Heart left ventricle (tissue), 16 donors: Measurements from ENCODE around the gene CUX1. TPM values are rescaled to one million over a fixed set of nuclear protein-coding genes. Genes with fewer than 3 reads are reported as not detected.

Experiments used
- ATAC-seq, 4 donors: fragments of 200-7000 bp; cut with Tn5 transposase; one replicate each; pipeline ENCODE4 v1.9.1; 2020 to 2022; ENCODE audit warnings: moderate library complexity in 4 of 4, mild to moderate bottlenecking in 3 of 4, moderate number of reproducible peaks in 1 of 4
- DNase-seq, 5 donors: peaks; one replicate each; pipeline ENCODE4 v3.0.0-alpha.2; 2020
- H3K27ac ChIP-seq, 12 donors: fragments of 200-600 bp; sonication (generic) in 4 of 12; one replicate each; pipeline versions ENCODE4 v1.5.0 to v1.8.0; 2016 to 2022; ENCODE audit warnings: mild to moderate bottlenecking in 2 of 12
- H3K27me3 ChIP-seq, 9 donors: fragments of 200-600 bp; sonication (generic) in 2 of 9; one replicate each; pipeline versions ENCODE4 v1.5.1 to v1.8.0; 2016 to 2022; ENCODE audit warnings: mild to moderate bottlenecking in 3 of 9
- H3K36me3 ChIP-seq, 9 donors: fragments of 200-600 bp; sonication (generic) in 2 of 9; one replicate each; pipeline versions ENCODE4 v1.5.0 to v1.8.0; 2018 to 2022; ENCODE audit warnings: mild to moderate bottlenecking in 2 of 9
- H3K4me1 ChIP-seq, 12 donors: fragments of 200-600 bp; sonication (generic) in 4 of 12; one replicate each; pipeline versions ENCODE4 v1.5.0 to v1.8.0; 2016 to 2022; ENCODE audit warnings: mild to moderate bottlenecking in 3 of 12
- H3K4me3 ChIP-seq, 12 donors: fragments of 200-600 bp; sonication (generic) in 4 of 12; one replicate each; pipeline versions ENCODE4 v1.5.0 to v1.8.0; 2017 to 2022; ENCODE audit warnings: mild to moderate bottlenecking in 9 of 12, moderate library complexity in 4 of 12
- H3K9me3 ChIP-seq, 12 donors: fragments of 200-600 bp; sonication (generic) in 4 of 12; one replicate each; pipeline versions ENCODE4 v1.5.0 to v1.8.0; 2016 to 2022; ENCODE audit warnings: mild to moderate bottlenecking in 1 of 12
- CTCF ChIP-seq, 12 donors: fragments of 200-600 bp; sonication (generic) in 4 of 12; IDR thresholded peaks; one replicate each; pipeline versions ENCODE4 v1.5.0 to v1.8.0; 2018 to 2022; ENCODE audit warnings: antibody characterized with exemption in 12 of 12, mild to moderate bottlenecking in 5 of 12
- POLR2A ChIP-seq, 2 donors: fragments of 450-650 bp; IDR thresholded peaks; one replicate each; pipeline ENCODE4 v1.6.1; 2017; ENCODE audit warnings: antibody characterized with exemption in 2 of 2, mild to moderate bottlenecking in 2 of 2, moderate library complexity in 2 of 2
- WGBS, 4 donors: extraction: QIAGEN DNeasy Blood & Tissue Kit in 2 of 4; methylation state at CpG; one replicate each; pipeline versions ENCODE4 v1.1.5 to v1.1.7; 2013 to 2018; 5-methylcytosine and 5-hydroxymethylcytosine counted together
- intact Hi-C, 10 donors: fragments of 100-400 bp; cut with DNase I; formaldehyde crosslinking; loops; one replicate each; pipeline versions ENCODE4 v1.11.1 to v1.14.2; 2022
- polyA plus RNA-seq, 2 donors: library from polyadenylated mRNA; stranded (reverse); fragments of 200-250 nt; gene quantifications; one replicate each; pipeline ENCODE4 v1.2.3, GENCODE V29; 2013
- total RNA-seq, 9 donors: library from RNA; depleted of rRNA in 2 of 9; stranded (reverse); fragments of >200 nt in 2 of 9; fragmentation: NEBNext Ultra II Directional in 3 of 9; extraction: Animal tissue kit (Norgen Biotek cat#: 25700) in 3 of 9; gene quantifications; one replicate each; pipeline versions ENCODE4 v1.1.0 to v1.2.4, GENCODE V29; 2016 to 2023
- donor health status: ischemic (EF 13 %, LVEDD 7.1; RV severe dilation, severe dysfunction).
- donor health status: healthy with polysubstance abuse.
- donor health status: DM: no; HTN: yes; CAD: no.
- donor health status: DM: no; HTN: no; CAD: no.
- donor health status: ischemic (EF 25% LVEDD 6.9; RV normal size, moderate dysfunction).
- donor health status: ischemic (EF 25% LVEDD 5.7; RV mildly dilated, moderate dysfunction).
- donor health status: healthy.
- donor health status: DM: yes; HTN: yes; CAD: no.
- donor health status: ischemic (EF 35%, LVEDD 5.7; RV mildly dilated, moderate dysfunction).
- donor health status: nonischemic (EF 11% LVEDD 7.7; RV severe dilation, severe dysfunction).
- donor health status: DM: yes; HTN: yes; CAD: no.
- donor health status: PGD.
- donor health status: ischemic (EF 29% LVEDD 5.4; RV normal size, mild dysfunction).
- donor health status: nonischemic (EF 23%, LVEDD 6.1; RV moderate dilation, normal function).

Gene CUX1
- total and polyA plus RNA-seq, 11 donors, result 51.9 to 173 (median 122) TPM

GRCh38 chr7:101854084-101854865 lies 36.8 kb downstream of the CUX1 start:
- DNase-seq (no peak), ATAC-seq (no peak)
- TF ChIP-seq CTCF (IDR thresholded peaks at IDR 0.05) (no peak), POLR2A (IDR thresholded peaks at IDR 0.05) (no peak)
- H3K27ac ChIP-seq, result no peak overlapping the region
- H3K4me3 ChIP-seq, result no peak overlapping the region
- H3K9me3 ChIP-seq, result no peaks in the 10 kb centered on the region
- no peaks in the 10 kb centered on the region for H3K36me3 ChIP-seq
- peaks cover 5 to 49% (median 29%) of the 10 kb centered on the region in 12 donors for H3K4me1 ChIP-seq
- 90 to 94% (median 92%) methylated on average over 10 of the region's 10 CpGs for WGBS, 4 donors
- no peaks in the 10 kb centered on the region for H3K27me3 ChIP-seq
- intact Hi-C loops, result no loop called here

- intact Hi-C loops, result loop anchor here in 5 of 10 donors (1.0 to 5.0 kb wide), 5 partner anchors 27 to 56 kb away; partner anchors contain the start of gene CUX1 (in 3 of the 5)
- no peaks in the 10 kb centered on the region for H3K36me3 ChIP-seq
- peak overlapping the region in 10 of 12 donors; percentile 35 to 59 (median 51) for H3K4me3 ChIP-seq
- TF ChIP-seq CTCF (IDR thresholded peaks at IDR 0.05), result peak in 11 of 12 donors; percentile 33 to 61 (median 52)
- peak in 1 of 2 donors; percentile 33 for TF ChIP-seq POLR2A (IDR thresholded peaks at IDR 0.05)
- peak overlapping the region; percentile 78 to 95 (median 87) for H3K27ac ChIP-seq
- H3K4me1 ChIP-seq, result peaks cover 5 to 72% (median 50%) of the 10 kb centered on the region in 12 donors
- H3K9me3 ChIP-seq, result no peaks in the 10 kb centered on the region
- DNase-seq, result peak; percentile 89 to 94 (median 93)
- peak; percentile 89 to 96 (median 93) for ATAC-seq
- WGBS, 4 donors, result 5 to 8% (median 7%) methylated on average over 31 to 33 of the region's 33 CpGs
- H3K27me3 ChIP-seq, result no peaks in the 10 kb centered on the region
These were observed 39.3 kb downstream of the CUX1 start for GRCh38 chr7:101856473-101857357.

GRCh38 chr7:101857358-101857811 lies 40.0 kb downstream of the CUX1 start:
- intact Hi-C loops, result loop anchor here in 5 of 10 donors (1.0 to 5.0 kb wide), 5 partner anchors 26 to 55 kb away; partner anchors contain the start of gene CUX1 (in 3 of the 5)
- Histone ChIP-seq H3K27me3 (no peaks in the 10 kb centered on the region), H3K27ac (peak overlapping the region; percentile 78 to 95 (median 87)), H3K9me3 (no peaks in the 10 kb centered on the region), H3K4me3 (peak overlapping the region in 9 of 12 donors; percentile 36 to 59 (median 52)), H3K4me1 (peaks cover 5 to 78% (median 55%) of the 10 kb centered on the region in 12 donors), H3K36me3 (no peaks in the 10 kb centered on the region)
- TF ChIP-seq POLR2A (IDR thresholded peaks at IDR 0.05) (no peak), CTCF (IDR thresholded peaks at IDR 0.05) (no peak)
- ATAC-seq (no peak), DNase-seq (no peak)
- 70 to 79% (median 77%) methylated on average over 11 of the region's 11 CpGs for WGBS, 4 donors
